ENCODE results near the gene RERGL.
"Not testable (repeated sequence)": the region's sequence is repeated elsewhere in the genome, so short reads cannot be mapped to it uniquely, and the experiment has no call there.

The RERGL gene, protein sequence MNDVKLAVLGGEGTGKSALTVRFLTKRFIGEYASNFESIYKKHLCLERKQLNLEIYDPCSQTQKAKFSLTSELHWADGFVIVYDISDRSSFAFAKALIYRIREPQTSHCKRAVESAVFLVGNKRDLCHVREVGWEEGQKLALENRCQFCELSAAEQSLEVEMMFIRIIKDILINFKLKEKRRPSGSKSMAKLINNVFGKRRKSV

DNA sequence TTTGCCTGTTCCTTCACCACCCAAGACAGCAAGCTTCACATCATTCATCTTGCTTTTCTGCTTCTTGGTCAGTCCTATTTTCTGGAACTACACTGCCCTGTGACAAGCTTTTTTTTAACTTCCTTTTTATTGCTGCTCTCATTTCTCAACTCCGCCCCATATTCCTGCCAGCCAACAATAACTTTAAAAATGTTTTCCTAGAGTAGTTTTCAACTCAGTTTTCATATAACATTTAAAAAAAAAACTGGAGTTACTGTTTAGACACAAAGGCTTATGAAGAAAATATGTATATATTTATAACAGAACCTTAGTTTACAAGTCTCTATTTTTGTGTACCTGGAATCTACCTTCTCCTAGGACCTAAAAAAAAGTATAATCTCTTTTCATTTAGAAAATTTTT is at the start of gene RERGL:
RERGL (minus strand) TSS at position 101 of the 400 bp plus-strand sequence; CDS start at position 48, 53 bp downstream.
- DNase-seq (ENCODE audit: low read depth), result no peak

DNA sequence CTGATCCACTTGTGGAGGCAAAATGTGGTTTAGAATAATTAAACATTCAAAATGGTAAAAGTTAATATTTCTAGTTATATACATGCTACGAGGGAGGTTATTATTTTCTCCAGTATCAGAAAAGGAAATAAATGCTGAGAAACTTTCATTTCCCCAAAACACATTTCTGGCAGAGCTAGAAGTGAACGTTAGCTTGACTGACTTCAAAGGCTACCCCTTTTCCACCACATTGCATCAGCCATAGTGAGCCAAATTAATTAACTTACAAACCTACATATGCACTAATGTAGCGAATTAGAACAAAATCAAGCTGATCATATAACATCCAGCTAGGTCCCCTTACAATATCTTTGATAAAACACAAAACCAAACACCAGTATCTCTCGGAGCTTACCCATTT is 49.3 kb upstream of the RERGL start:
- DNase-seq (ENCODE audit: low read depth), result no peak

DNA sequence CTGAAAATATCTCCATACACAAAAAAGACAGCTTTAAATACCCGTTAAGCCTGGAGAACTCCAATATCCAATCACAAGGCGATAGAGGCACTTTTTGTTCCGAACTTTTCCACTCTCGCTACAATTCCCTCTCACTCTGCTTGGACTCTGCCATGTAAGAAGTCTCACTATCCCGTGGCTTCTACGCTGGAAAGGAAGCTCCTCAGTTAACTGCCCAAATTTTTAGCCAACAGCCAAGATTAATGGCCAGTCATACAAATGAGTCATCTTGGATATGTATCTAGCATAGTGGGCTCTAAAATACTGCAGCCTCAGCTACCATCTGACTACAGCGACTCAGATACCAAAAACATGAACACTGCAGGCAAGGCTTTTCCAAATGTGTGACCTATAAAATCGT is 45.5 kb upstream of the RERGL start:
- no peak for DNase-seq (ENCODE audit: low read depth)

DNA sequence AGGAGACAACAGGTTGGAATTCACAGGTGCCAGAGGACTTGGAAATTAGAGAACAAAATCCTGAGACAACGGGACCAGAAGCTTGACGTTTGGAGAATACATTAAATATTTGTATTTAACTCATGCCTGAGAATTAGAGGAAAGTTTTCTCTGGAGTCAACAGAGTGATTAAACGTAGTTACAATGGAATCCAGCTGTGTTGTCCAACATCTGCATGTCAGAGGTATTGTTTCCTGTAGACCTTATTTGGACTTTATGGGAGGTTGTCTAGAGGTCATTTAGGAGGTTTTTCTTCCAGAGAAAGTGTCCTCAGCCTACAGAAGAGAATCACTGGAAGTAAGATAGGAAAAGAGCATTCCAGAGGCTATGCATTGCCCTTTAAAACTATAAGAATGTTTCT is 45.1 kb upstream of the RERGL start:
- no peak for DNase-seq (ENCODE audit: low read depth)

DNA sequence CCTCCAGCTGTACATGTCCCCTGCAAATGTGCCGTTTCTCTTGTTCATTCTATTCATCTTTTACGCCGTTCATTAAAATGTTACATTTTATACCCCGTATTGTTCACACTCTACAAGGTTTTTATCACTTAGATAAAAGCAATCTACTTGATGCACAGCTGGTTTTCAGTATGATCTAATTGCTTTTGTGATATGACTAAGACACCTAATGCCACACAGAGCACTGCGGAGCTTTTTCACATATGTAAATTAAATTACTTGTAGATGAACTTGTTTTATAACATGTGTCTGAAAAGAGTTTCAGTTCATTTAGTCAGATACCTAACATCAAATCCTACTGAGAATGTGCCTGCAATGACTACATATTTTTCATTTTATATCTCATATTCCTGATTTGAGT is 40.9 kb upstream of the RERGL start:
- no peak for DNase-seq (ENCODE audit: low read depth)

DNA sequence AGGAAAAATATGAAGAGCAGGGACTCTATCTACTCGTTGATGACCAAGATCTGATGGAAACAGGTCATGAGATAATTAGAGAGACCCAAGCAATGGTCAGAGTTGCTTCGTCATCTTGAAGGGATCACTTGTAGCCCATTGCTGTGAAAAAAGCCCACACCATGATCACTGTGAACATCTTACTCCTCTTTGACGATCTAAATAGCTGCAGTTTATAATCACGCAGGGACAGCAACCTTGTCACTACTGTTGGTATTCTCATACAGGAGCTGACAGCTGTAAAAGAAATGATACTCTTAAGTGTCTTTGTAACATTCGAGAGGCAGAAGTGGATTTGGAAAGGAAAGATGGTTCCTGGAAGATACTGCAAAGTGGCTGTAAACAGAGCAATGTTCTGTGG is 33.7 kb upstream of the RERGL start:
- no peak for DNase-seq (ENCODE audit: low read depth)

DNA sequence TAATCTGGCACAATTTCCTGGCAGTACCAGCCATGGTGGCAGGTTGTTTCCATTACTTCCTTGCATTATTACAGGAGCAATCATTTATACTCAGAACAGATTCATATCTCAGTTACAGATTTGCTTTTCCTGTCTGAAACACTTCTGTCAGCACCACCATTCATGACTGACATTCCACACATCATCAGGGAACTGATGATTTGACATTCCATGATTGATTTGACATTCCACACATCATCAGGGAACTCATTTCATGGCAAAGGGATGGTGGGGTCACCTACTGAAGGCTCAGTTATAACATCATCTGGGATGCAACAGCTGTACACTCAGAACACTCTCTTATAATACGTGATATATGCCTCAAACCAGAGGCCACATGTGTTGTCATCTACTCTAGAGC is 30.9 kb upstream of the RERGL start:
- DNase-seq (ENCODE audit: low read depth), result no peak

DNA sequence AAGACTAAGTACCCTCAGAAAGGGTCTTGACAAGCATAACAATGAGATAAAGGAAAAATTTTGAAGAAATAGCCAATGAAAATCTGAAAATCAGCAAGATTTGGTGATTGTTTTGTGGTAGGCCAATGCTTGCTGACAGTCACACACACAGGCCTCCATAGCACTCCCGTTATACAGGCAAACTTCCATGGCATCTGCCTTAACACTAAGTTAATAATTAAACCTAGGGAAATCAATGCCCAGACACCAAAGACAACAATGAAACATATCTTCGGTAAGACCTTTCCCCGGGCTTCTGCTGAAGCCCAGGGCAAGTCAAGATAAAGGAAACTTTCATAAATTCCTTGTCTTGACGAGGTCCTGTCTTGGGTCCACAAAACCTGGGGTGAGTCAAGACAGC is 18.6 kb upstream of the RERGL start:
- DNase-seq (ENCODE audit: low read depth), result no peak

DNA sequence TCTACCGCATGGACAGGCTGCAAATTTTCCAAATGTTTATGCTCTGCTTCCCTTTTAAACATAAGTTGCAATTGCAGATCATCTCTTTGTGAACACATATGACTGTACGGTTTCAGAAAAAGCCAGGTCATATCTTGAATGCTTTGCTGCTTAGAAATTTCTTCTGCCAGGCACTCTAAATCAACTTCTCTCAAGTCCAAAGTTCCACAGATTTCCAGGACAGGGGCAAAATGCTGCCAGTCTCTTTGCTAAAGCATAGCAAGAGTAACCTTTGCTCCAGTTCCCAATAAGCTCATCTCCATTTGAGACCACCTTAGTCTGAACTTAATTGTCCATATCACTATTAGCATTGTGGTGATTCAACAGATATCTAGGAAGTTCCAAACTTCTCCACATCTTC is 13.6 kb upstream of the RERGL start:
- DNase-seq (ENCODE audit: low read depth), result no peak

DNA sequence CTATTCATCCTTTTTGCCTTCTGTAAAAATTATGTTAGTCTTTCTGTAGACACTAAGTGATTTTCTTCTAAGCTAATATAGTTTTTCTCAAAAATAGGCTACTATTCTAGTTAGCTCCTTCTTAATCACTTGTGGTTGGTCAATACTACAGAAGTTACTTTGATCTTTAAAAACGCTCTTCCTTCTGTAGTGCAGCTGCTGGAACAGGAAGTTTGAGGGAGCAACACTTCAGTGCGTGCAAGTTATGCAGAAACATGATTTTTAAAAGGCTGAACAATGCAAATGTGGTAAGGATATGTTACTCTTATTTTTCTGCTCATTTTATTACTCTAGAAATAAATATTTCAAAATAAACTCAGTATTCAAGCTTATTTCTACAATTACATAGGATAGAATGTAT is 11.1 kb upstream of the RERGL start:
- DNase-seq (ENCODE audit: low read depth), result no peak

DNA sequence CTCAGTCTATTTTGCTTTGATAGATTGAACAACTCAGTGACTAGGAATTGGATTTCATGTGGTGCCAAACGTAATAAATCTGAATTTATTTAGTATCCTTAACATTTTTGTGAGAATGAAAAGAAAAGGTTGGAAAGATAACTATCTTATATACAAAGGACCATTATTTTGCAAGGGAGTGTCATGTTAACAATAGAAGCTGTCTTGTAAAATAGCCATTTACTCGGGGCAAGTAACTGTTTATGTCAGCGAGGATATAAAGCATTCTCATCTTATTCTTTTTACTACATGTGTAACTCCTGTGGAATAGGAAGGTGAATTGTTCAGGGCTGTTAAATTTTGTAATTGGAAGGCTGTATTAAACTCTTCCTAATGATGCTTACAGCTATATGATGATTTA is 5.9 kb downstream of the RERGL start:
- no peak for DNase-seq (ENCODE audit: low read depth)

DNA sequence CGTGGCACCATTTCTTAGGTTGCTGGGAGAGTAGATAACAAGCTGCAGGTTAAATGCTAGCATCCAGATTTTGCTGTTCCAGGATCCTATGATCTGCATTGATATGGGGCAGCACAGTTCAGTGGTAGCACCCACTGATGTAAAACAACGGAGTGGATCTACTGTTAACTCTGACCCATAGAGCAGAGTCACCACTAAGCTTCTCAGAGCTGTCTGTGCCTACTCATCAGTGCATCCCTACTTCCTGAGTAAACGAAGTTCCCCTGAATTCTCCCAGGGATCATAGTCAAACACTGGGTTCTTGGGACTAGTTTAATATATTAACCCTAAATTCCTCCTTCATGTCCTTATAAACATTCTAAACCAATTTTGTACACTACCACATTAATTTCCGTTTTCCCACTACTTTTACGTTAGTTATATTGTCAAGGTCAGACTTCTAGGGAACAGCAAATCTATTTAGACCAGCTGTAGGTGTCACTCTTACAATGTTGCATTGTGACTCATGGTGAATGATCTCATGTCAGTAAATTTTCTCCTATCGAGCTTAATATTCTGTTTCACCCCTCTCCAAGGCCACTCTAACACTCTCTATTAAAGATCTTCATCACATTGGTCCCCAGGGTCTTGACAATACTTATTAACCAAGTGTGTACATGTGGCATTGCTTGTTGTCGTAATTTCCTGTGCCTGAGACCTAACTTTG is 10.3 kb downstream of the RERGL start:
- no peak for DNase-seq (ENCODE audit: low read depth)

DNA sequence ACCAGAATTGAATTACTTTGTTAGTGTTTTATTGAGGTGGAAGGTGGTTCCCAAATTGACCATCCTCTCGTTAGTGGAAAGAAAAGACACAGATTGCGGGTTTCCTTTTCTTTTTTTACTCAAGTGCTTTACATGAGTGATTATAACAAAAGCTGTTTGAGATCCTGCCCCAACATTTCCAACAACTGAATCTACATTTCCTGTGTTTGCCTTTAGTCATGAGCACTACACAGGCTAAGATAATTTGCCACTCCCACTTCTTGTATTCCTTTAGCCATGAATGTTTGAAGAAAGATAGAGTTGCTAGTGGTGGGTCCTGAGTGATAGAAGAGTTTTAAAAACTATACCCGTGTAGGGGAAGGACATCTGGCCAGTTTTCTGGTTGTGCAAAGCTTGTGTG is 16.0 kb downstream of the RERGL start:
- DNase-seq (ENCODE audit: low read depth), result no peak

DNA sequence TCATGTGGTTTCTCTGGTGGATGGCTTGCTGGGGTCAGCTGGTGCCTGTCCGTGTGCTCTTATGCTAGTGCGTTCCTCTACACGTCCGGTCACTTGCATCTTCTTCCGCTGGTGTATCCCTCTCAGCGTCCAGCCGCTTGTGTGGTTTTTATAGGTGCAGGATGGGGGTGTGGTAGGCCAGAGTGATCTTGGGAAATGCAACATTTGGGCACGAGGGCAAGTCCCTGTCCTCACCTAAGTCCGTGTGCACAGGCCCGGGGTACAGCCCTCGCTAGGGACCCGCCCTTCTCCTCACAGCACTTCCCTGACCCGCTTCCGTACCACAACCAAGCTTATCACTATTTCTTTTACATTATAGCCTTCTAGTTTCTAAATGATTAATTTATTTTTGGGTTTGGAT is 17.3 kb downstream of the RERGL start:
- no peak for DNase-seq (ENCODE audit: low read depth)

DNA sequence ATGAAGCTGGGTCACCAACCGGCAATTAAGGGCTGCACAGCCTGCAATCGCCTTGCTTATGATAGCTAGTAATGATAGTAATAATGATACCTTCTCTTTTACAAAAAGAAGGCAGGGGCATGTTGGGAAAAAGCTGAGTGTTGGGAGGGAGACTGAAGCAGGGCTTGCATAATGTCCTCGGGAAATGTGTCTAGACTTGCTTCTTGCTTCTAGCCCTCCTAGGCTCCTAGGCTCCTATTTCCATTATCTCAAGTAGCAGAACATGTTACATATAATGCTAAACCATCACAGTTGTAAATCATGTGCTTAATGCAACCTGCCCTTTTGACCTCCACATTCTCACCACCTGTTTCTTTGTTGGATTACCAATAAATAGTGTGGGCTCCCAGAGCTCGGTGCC is 18.7 kb downstream of the RERGL start:
- DNase-seq (ENCODE audit: low read depth), result no peak

DNA sequence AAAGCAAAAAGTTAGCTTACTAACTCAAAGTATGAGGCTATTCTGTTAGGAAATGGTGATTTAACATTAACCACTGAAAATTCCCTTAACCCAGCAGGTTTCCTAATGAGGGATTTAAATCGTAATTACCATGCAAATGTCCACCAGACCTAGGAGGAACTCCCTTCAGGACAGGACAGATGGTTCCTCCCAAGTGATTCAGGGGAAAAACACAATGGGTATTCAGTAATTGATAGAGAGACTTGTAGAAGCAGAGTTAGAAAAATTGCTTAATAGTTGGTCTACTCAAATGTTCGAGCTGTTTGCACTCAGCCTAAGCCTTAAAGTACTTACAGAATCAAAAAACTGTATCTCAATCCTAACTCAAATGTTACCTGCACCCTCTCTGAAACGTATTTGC is 21.6 kb downstream of the RERGL start:
- no peak for DNase-seq (ENCODE audit: low read depth)

DNA sequence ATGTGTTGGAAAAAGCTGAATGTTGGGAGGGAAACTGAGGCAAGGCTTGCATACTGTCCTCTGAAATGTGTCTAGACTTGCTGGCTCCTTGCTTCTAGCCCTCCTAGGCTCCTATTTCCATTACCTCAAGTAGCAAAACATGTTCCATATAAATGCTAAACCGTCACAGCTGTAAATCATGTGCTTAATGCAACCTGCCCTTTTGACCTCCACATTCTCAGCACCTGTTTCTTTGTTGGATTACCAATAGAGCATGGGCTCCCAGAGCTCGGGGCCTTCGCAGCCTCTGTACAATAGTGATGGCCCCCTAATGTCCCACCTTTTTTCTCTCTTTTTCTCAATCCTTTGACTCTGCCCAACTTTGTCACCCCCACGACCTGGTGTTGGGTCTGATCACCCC is 23.3 kb downstream of the RERGL start:
- no peak for DNase-seq (ENCODE audit: low read depth)

DNA sequence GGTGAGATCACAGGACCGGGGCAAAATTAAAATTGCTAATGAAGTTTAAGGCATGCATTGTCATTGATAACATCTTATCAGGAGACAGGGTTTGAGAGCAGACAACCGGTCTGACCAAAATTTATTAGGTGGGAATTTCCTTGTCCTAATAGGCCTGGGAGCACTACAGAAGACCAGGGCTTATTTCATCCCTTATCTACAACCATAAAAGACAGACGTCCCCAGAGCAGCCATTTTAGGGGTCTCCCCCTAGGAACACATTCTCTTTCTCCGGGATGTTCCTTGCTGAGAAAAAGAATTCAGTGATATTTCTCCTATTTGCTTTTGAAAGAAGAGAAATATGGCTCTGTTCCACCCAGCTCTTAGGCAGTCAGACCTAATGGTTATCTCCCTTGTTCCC is 27.1 kb downstream of the RERGL start:
- DNase-seq (ENCODE audit: low read depth), result not testable (repeated sequence)

DNA sequence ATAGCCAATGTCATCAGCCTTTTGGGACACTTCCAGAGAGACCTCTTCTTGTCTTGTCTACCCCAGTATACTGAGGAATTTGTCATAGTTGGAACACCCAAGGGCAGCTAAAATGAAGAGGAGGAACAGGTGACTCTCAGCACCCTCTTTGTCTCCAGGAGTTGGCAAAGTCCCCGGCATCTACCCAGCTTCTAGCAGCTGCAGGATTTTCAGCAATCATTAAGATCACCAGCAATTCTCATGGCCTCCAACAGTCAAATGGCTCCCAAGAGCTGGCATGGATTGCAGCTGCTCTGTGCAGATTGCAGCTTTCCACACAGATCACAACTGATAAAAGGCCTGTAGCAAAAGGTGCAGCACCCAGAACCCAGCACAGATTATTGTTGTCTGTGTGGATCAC is 32.9 kb downstream of the RERGL start:
- DNase-seq (ENCODE audit: low read depth), result no peak

DNA sequence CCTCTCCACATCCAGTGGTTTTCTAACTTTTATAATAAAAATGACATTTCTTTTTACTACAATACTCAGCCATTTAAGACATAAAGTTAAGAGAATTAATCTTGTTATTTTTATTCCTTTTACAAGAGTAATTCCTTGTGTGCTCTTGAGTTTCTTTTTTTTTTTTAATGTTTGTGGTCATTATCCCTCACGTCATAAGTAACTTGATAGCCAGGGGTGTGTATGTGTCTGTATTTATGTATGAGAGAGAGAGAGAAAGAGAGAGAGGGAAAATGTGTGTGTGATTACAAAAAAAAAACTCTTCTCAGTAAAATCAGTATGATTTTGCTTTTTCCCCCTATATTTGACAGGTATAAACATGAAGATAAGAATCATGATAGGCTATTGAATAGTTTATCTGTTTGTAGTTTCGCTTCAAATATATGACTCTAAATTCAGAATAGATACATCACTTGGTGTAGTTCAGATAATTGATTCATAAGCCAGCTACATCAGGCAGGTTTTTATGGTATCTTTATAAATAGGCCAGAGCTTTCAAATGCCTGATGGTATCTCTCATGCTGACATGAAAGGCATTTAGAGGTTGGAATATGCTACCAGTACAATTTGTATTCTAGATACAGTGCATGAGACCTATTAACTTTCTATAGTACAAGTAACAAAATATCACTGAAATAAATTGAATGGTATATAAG is 34.9 kb downstream of the RERGL start:
- no peak for DNase-seq (ENCODE audit: low read depth)

DNA sequence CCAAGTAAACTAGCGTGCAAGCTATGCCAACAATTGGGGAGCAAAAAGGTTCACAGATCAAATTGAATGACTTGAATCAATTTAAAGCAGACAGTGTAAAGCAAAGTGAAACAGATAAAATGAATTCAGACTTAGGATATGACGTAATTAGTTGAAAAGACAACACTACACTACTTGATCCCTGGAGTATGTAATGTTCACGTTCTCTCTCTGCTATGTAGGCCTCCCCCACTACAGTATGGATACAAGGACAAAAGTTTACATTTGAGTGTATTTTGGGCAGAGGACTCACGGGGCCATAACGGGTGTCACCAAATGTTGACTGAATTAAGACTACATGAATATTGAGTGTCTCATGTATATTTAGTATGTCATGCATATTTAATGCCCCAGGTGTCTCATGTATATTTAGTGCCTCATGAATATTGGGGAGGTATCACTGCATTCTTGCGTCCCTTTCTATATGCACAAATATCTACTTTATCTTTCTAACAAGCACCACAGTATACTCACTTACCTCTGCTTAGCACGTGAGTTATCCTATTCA is 44.5 kb downstream of the RERGL start:
- no peak for DNase-seq (ENCODE audit: low read depth)

DNA sequence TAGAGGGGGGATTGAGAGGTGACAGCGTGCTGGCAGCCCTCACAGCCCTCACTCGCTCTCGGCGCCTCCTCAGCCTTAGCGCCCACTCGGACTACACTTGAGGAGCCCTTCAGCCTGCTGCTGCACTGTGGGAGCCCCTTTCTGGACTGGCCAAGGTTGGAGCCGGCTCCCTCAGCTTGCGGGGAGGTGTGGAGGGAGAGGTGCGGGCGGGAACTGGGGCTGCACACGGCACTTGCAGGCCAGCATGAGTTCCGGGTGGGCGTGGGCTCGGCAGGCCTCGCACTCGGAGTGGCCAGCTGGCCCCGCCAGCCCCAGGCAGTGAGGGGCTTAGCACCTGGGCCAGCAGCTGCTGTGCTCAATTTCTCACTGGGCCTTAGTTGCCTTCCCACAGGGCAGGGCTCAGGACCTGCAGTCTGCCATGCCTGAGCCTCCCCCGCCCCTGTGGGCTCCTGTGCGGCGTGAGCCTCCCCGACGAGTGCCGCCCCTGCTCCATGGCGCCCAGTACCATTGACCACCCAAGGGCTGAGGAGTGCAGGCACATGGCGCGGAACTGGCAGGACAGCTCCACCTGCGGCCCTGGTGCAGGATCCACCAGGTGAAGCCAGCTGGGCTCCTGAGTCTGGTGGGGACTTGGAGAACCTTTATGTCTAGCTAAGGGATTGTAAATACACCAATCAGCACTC is 49.8 kb downstream of the RERGL start:
- DNase-seq (ENCODE audit: low read depth), result not testable (repeated sequence)
